GM12873 (cell line): ENCODE results near the gene PPP1R27.

Experiments used
- TF ChIP-seq, protein P1 (sequence below): IDR thresholded peaks from 2 replicates; pipeline ENCODE4 v1.5.1; 2012; ENCODE audit warnings: low read depth, mild to moderate bottlenecking, moderate library complexity, low read length, control low read depth; ENCODE audit not compliant: insufficient read depth; ENCODE audit errors: missing control alignments

The PPP1R27 gene

GRCh38 chr17:81842725-81843504 is 8.1 kb upstream of the PPP1R27 start:
- TF ChIP-seq, protein P1, sequence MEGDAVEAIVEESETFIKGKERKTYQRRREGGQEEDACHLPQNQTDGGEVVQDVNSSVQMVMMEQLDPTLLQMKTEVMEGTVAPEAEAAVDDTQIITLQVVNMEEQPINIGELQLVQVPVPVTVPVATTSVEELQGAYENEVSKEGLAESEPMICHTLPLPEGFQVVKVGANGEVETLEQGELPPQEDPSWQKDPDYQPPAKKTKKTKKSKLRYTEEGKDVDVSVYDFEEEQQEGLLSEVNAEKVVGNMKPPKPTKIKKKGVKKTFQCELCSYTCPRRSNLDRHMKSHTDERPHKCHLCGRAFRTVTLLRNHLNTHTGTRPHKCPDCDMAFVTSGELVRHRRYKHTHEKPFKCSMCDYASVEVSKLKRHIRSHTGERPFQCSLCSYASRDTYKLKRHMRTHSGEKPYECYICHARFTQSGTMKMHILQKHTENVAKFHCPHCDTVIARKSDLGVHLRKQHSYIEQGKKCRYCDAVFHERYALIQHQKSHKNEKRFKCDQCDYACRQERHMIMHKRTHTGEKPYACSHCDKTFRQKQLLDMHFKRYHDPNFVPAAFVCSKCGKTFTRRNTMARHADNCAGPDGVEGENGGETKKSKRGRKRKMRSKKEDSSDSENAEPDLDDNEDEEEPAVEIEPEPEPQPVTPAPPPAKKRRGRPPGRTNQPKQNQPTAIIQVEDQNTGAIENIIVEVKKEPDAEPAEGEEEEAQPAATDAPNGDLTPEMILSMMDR = no peak

- TF ChIP-seq, protein P1 = no peak
Measured at GRCh38 chr17:81842378-81842724, 7.5 kb upstream of the PPP1R27 start.

DNA sequence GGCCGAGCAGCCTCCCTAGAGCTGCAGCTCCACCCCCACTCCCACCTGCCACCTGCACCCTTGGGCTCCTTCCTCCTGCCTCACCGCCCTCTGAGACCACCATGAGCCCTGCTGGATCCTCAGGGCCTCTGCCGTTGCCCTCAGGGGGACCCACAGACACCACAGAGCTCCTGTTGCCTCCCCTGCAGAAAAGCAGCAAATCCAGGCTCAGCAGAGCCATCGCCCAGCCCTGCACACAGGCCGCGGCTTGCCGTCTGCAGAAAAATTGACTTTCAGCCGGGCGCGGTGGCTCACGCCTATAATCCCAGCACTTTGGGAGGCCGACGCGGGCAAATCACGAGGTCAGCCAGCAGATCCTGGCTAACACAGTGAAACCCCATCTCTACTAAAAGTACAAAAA is 7.0 kb upstream of the PPP1R27 start:
- TF ChIP-seq, protein P1 = no peak

GRCh38 chr17:81840826-81841778 is 6.3 kb upstream of the PPP1R27 start:
- TF ChIP-seq, protein P1 = no peak

DNA sequence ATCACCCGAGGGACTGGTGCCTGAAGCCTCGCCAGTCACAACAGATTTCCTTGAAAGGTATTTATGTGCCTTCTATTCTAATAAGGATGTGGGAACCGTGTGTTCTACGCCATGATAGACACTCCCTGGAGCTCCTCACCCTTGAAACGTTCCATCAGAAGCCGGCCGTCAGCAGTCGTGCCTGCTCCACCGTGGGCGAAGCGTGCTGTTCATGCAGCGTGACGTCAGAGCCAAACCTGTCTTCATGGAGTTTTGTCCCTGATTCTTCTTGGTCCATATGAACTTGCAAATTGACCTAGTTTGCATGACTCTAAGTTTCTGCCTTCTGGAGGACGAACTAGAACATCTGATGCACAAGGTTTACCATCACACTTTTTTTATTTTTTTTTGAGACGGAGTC is 4.5 kb upstream of the PPP1R27 start:
- TF ChIP-seq, protein P1 = no peak

DNA sequence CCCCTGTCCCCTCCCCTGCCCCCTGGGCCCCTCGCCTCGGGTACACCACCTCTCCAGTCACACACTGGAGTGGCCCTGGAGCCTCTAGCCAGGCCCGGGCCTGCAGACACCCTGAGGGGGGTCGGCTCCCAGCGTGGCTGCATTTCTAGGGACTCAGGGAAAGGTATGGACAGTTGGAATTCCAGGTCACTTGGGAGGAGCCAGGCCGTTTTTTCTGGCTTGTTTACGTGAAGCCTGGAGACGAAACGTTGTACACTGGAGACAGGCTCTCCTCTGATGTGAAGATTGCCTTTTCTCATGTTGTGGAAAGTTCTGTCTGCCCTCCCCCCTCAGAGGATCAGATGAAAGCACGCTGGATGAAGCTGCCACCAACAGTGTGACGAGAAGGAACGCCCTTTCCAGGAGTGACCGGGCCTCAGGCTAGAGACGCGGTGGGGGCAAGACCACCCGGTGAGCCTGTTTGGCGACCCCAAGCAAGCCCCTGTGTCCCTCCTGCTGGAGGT is 4.0 kb upstream of the PPP1R27 start:
- TF ChIP-seq, protein P1 = no peak

DNA sequence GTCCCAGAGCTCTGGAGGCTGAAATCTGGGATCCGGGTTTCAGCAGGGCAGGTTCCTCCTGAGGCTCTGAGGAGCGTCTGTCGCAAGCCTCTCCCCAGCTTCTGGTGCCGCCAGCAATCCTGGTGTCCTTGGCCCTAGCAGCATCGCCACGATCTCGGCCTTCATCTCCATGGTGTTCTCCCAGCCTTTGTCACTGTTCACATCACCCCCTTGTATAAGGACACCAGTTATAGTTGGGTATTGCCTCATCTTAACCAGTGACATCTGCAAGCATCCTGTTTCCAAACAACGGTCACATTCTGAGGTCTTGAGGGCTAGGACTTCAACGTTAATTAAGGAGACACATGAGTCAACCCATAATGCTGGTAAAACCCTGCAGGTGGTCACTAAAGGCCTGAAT is 2.8 kb upstream of the PPP1R27 start:
- TF ChIP-seq, protein P1 = no peak
